Measurements from ENCODE around the gene HERC3.

- TF ChIP-seq GATA2 (IDR thresholded peaks at IDR 0.05; ENCODE audit: low read depth, low read length) (no peak), GATA3 (IDR thresholded peaks at IDR 0.05; ENCODE audit: low read depth, low read length) (no peak)
Measured at GRCh38 chr4:88690355-88690754, 98.1 kb downstream of the HERC3 start.

Data from SH-SY5Y (cell line).